HCT116 (cell line): ENCODE data around the gene RHCE. TPM values are rescaled to one million over a fixed set of nuclear protein-coding genes. Genes with fewer than 3 reads are reported as not detected.
A peak's percentile ranks its signal among the peaks of the same experiment; 100 is the strongest.

Experiments
- ATAC-seq: fragments of 200-7000 bp; cut with Tn5 transposase; 2 replicates; pipeline ENCODE4 v1.9.1; 2020; ENCODE audit warnings: mild to moderate bottlenecking, moderate library complexity
- BruUV-seq: library from RNA; stranded (reverse); fragments of 400-500 nt; replicated peaks from 2 replicates; lab custom pipeline; 2021; lab: Mats Ljungman, UMichigan
- CTCF ChIA-PET: fragments of 300-600 bp; sonication (Branson Sonifier 250); formaldehyde crosslinking; loops from one replicate; lab custom pipeline; 2021; ENCODE audit warnings: antibody characterized with exemption; lab: Charles Lee
- POLR2A ChIA-PET: fragments of 300-600, 350-600 bp; sonication (Branson Sonifier 250); formaldehyde crosslinking; loops from one replicate; lab custom pipeline; 2021; ENCODE audit warnings: antibody characterized with exemption; lab: Charles Lee
- RAD21 ChIA-PET, 2 experiments: fragments of 300-600 bp; sonication (Branson Sonifier 250); formaldehyde crosslinking; loops; one replicate each; lab custom pipeline; 2023; ENCODE audit warnings: low total read pairs in 2 of 2; ENCODE audit not compliant: uncharacterized antibody in 2 of 2, unreplicated experiment in 2 of 2, low non-redundant PET in 1 of 2; lab: Charles Lee
- DNase-seq: peaks from one replicate; pipeline ENCODE4 v3.0.0-alpha.2; 2010; ENCODE audit warnings: low read depth, low spot score
- H2AFZ ChIP-seq: fragments of 200-600 bp; shearing (Covaris generic), sonication (generic); 2 replicates; pipeline ENCODE4 v1.6.1; 2017; ENCODE audit warnings: low read depth, mixed run types, mixed read lengths, antibody characterized with exemption, low read length; ENCODE audit not compliant: poor library complexity, severe bottlenecking
- H3K27ac ChIP-seq: 2 replicates; pipeline ENCODE4 v1.5.1; 2012; ENCODE audit warnings: low read depth, low read length
- H3K27me3 ChIP-seq: fragments of 200-600 bp; sonication (generic); 2 replicates; pipeline ENCODE4 v1.6.1; 2016; ENCODE audit warnings: mixed run types, low read length, mixed read lengths; ENCODE audit not compliant: insufficient read depth
- H3K36me3 ChIP-seq, 2 experiments: fragments of 200-500 bp in 1 of 2; fragments of 200-600 bp in 1 of 2; sonication (Bioruptor generic) in 1 of 2; sonication (generic) in 1 of 2; 2 replicates each; pipeline versions ENCODE4 v1.5.1 to v1.6.1; 2014 to 2016; ENCODE audit warnings: low read length in 2 of 2, inconsistent platforms in 1 of 2, mixed read lengths in 1 of 2, mixed run types in 1 of 2; ENCODE audit not compliant: insufficient read depth in 2 of 2, control insufficient read depth in 1 of 2
- H3K4me1 ChIP-seq, 2 experiments: fragments of 200-600 bp in 1 of 2; sonication (generic) in 1 of 2; 2 replicates each; pipeline versions ENCODE4 v1.5.1 to v1.6.1; 2012 to 2017; ENCODE audit warnings: low read length in 2 of 2, inconsistent platforms in 1 of 2, mild to moderate bottlenecking in 1 of 2, mixed read lengths in 1 of 2, mixed run types in 1 of 2, moderate library complexity in 1 of 2; ENCODE audit not compliant: insufficient read depth in 2 of 2, control insufficient read depth in 1 of 2
- H3K4me2 ChIP-seq: fragments of 200-600 bp; sonication (generic); 2 replicates; pipeline ENCODE4 v1.6.1; 2017; ENCODE audit warnings: mixed run types, low read length, mixed read lengths
- H3K4me3 ChIP-seq, 2 experiments: fragments of 200-600 bp in 1 of 2; sonication (generic) in 1 of 2; replicated peaks in 1 of 2; 2 replicates each; pipeline ENCODE4 v1.5.1; 2011 to 2016; ENCODE audit warnings: low read length in 2 of 2, control low read depth in 1 of 2, low read depth in 1 of 2, mild to moderate bottlenecking in 1 of 2, mixed read lengths in 1 of 2, mixed run types in 1 of 2
- H3K79me2 ChIP-seq: fragments of 200-600 bp; sonication (generic); 2 replicates; pipeline ENCODE4 v1.6.1; 2017; ENCODE audit warnings: mild to moderate bottlenecking, mixed run types, low read length, moderate library complexity, mixed read lengths; ENCODE audit not compliant: insufficient read depth
- H3K9ac ChIP-seq: fragments of 200-600 bp; sonication (generic); 2 replicates; pipeline ENCODE4 v1.6.1; 2016; ENCODE audit warnings: low read length, mixed read lengths
- H3K9me2 ChIP-seq: fragments of 200-600 bp; sonication (generic), shearing (Covaris generic); 2 replicates; pipeline ENCODE4 v1.6.1; 2017; ENCODE audit warnings: mixed run types, mild to moderate bottlenecking, moderate library complexity; ENCODE audit not compliant: insufficient read depth
- H3K9me3 ChIP-seq, 2 experiments: fragments of 200-500 bp in 1 of 2; fragments of 200-600 bp in 1 of 2; sonication (Bioruptor generic) in 1 of 2; sonication (generic) in 1 of 2; 2 replicates each; pipeline ENCODE4 v1.6.1; 2014 to 2017; ENCODE audit warnings: low read length in 2 of 2, mixed read lengths in 2 of 2, inconsistent platforms in 1 of 2, low read depth in 1 of 2, mild to moderate bottlenecking in 1 of 2, mixed run types in 1 of 2, moderate library complexity in 1 of 2; ENCODE audit not compliant: control insufficient read depth in 1 of 2, insufficient read depth in 1 of 2
- H4K20me1 ChIP-seq: fragments of 200-600 bp; sonication (generic), shearing (Covaris generic); 2 replicates; pipeline ENCODE4 v1.6.1; 2017; ENCODE audit warnings: mixed run types, mild to moderate bottlenecking, moderate library complexity; ENCODE audit not compliant: insufficient read depth
- CBX3 ChIP-seq: IDR thresholded peaks from 2 replicates; pipeline ENCODE4 v1.6.1; 2012; ENCODE audit warnings: low read depth
- CEBPB ChIP-seq: IDR thresholded peaks from 2 replicates; pipeline ENCODE4 v1.6.1; 2012; ENCODE audit warnings: low read depth
- CTCF ChIP-seq, 3 experiments: fragments of 200-600 bp in 1 of 3; sonication (generic) in 1 of 3; IDR thresholded peaks in 2 of 3; conservative IDR thresholded peaks in 1 of 3; 2 replicates each; pipeline ENCODE4 v1.5.1; 2012 to 2017; ENCODE audit warnings: low read depth in 2 of 3, low read length in 2 of 3, antibody characterized with exemption in 1 of 3, borderline replicate concordance in 1 of 3, control low read depth in 1 of 3, mild to moderate bottlenecking in 1 of 3, mixed read lengths in 1 of 3, mixed run types in 1 of 3, moderate library complexity in 1 of 3; ENCODE audit not compliant: insufficient read depth in 1 of 3
- EGR1 ChIP-seq: IDR thresholded peaks from 2 replicates; pipeline ENCODE4 v1.6.1; 2012; ENCODE audit warnings: low read depth
- ELF1 ChIP-seq: IDR thresholded peaks from 2 replicates; pipeline ENCODE4 v1.6.1; 2012; ENCODE audit warnings: low read depth, borderline replicate concordance
- EZH2 ChIP-seq: fragments of 200-600 bp; sonication (generic); IDR thresholded peaks from 2 replicates; pipeline ENCODE4 v1.6.1; 2017; ENCODE audit warnings: antibody characterized with exemption, mixed run types
- FOSL1 ChIP-seq: IDR thresholded peaks from 2 replicates; pipeline ENCODE4 v1.6.1; 2012; ENCODE audit warnings: low read depth
- POLR2A ChIP-seq: IDR thresholded peaks from 2 replicates; pipeline ENCODE4 v1.7.0; 2011; ENCODE audit warnings: borderline replicate concordance; ENCODE audit not compliant: insufficient read depth, insufficient read length; ENCODE audit errors: extremely low read depth
- SIN3A ChIP-seq: IDR thresholded peaks from 2 replicates; pipeline ENCODE4 v1.6.1; 2012; ENCODE audit warnings: low read depth
- YY1 ChIP-seq: IDR thresholded peaks from 2 replicates; pipeline ENCODE4 v1.6.1; 2011; ENCODE audit warnings: low read length, low read depth, moderate library complexity, mild to moderate bottlenecking; ENCODE audit not compliant: insufficient replicate concordance; ENCODE audit errors: extremely low read depth
- ZFX ChIP-seq: fragments of 450-650 bp; IDR thresholded peaks from 2 replicates; pipeline ENCODE4 v1.6.1; 2017
- ZNF274 ChIP-seq: fragments of 200-500 bp; sonication (Bioruptor generic); IDR thresholded peaks from 2 replicates; pipeline ENCODE4 v1.6.1; 2014; ENCODE audit warnings: mild to moderate bottlenecking, low read depth, low read length, inconsistent platforms
- intact Hi-C: fragments of 100-400 bp; cut with micrococcal nuclease; formaldehyde crosslinking; loops from 2 replicates; pipeline ENCODE4 v1.10.0; 2022
- total RNA-seq: library from RNA; stranded (reverse); gene quantifications from one replicate; pipeline ENCODE4 v1.2.1, GENCODE V29; 2021; ENCODE audit not compliant: unreplicated experiment
- TF ChIP-seq, protein P1 (sequence below): IDR thresholded peaks from 2 replicates; pipeline ENCODE4 v1.6.1; 2012; ENCODE audit warnings: low read depth
- TF ChIP-seq, protein P2 (sequence below): IDR thresholded peaks from 2 replicates; pipeline ENCODE4 v1.6.1; 2012
- TF ChIP-seq, protein P3 (sequence below): IDR thresholded peaks from 2 replicates; pipeline ENCODE4 v1.6.1; 2012

Gene RHCE
- total RNA-seq, 1 experiment from 2014 or later = 0.64 TPM

DNA sequence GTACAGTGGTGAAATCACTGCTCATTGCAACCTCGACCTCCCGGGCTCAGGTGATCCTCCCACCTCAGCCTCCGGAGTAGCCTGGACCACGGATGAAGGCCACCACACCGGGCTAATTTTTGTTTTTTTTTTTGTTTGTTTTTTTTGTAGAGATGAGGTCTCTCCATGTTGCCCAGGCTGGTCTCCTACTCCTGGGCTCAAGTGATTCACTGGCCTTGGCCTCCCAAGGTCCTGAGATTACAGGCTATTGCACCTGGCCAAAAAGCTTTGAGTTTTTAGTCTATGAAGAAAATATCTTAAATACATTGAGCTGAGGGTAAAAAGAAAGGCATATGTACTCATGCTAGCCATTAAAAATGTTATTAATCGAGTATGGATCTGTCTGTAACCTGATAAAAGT lies 78.9 kb downstream of the RHCE start (continued):
- TF ChIP-seq, protein P1, sequence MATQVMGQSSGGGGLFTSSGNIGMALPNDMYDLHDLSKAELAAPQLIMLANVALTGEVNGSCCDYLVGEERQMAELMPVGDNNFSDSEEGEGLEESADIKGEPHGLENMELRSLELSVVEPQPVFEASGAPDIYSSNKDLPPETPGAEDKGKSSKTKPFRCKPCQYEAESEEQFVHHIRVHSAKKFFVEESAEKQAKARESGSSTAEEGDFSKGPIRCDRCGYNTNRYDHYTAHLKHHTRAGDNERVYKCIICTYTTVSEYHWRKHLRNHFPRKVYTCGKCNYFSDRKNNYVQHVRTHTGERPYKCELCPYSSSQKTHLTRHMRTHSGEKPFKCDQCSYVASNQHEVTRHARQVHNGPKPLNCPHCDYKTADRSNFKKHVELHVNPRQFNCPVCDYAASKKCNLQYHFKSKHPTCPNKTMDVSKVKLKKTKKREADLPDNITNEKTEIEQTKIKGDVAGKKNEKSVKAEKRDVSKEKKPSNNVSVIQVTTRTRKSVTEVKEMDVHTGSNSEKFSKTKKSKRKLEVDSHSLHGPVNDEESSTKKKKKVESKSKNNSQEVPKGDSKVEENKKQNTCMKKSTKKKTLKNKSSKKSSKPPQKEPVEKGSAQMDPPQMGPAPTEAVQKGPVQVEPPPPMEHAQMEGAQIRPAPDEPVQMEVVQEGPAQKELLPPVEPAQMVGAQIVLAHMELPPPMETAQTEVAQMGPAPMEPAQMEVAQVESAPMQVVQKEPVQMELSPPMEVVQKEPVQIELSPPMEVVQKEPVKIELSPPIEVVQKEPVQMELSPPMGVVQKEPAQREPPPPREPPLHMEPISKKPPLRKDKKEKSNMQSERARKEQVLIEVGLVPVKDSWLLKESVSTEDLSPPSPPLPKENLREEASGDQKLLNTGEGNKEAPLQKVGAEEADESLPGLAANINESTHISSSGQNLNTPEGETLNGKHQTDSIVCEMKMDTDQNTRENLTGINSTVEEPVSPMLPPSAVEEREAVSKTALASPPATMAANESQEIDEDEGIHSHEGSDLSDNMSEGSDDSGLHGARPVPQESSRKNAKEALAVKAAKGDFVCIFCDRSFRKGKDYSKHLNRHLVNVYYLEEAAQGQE = no peak
- TF ChIP-seq ZNF274 = no peak
- no peak for TF ChIP-seq EZH2
- no peak for TF ChIP-seq FOSL1

GRCh38 chr1:25338986-25339385 lies 81.6 kb downstream of the RHCE start:
- peak overlapping the region; percentile 83 to 91 for H3K4me3 ChIP-seq
- no peaks in the 10 kb centered on the region for H3K9me3 ChIP-seq
- intact Hi-C loops = no loop called here
- H3K79me2 ChIP-seq = peaks cover 48% of the 10 kb centered on the region
- no peaks in the 10 kb centered on the region for H3K27me3 ChIP-seq
- no TSS peak for BruUV-seq
- H2AFZ ChIP-seq = no peak overlapping the region
- RAD21 ChIA-PET = no interaction called here
- H3K9me2 ChIP-seq = no peaks in the 10 kb centered on the region
- H3K4me2 ChIP-seq = peak overlapping the region; percentile 89
- POLR2A ChIA-PET = no interaction called here
- no peaks in the 10 kb centered on the region for H3K36me3 ChIP-seq
- no peak for ATAC-seq
- H3K27ac ChIP-seq = peak overlapping the region; percentile 97
- H3K9ac ChIP-seq = peak overlapping the region; percentile 87
- peaks cover 16 to 19% of the 10 kb centered on the region in 2 experiments for H3K4me1 ChIP-seq
- no peaks in the 10 kb centered on the region for H4K20me1 ChIP-seq
- DNase-seq = no peak
- CTCF ChIA-PET = no interaction called here
- TF ChIP-seq, protein P2, sequence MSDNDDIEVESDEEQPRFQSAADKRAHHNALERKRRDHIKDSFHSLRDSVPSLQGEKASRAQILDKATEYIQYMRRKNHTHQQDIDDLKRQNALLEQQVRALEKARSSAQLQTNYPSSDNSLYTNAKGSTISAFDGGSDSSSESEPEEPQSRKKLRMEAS = no peak
- TF ChIP-seq ELF1 = no peak
- TF ChIP-seq YY1 = no peak
- no peak for TF ChIP-seq POLR2A
- TF ChIP-seq CBX3 = no peak
- no peak for TF ChIP-seq EGR1
- TF ChIP-seq CTCF (IDR thresholded peaks at IDR 0.05 in 2 of 3, conservative IDR thresholded peaks at IDR 0.05 in 1 of 3; ENCODE audit: borderline replicate concordance in 1 of 3, insufficient read depth in 1 of 3, low read depth in 2 of 3, low read length in 2 of 3) = no peak
- TF ChIP-seq ZFX = no peak
- TF ChIP-seq SIN3A = no peak
- no peak for TF ChIP-seq CEBPB
- TF ChIP-seq, protein P1 = no peak
- TF ChIP-seq, protein P3, sequence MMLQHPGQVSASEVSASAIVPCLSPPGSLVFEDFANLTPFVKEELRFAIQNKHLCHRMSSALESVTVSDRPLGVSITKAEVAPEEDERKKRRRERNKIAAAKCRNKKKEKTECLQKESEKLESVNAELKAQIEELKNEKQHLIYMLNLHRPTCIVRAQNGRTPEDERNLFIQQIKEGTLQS = no peak
- no peak for TF ChIP-seq FOSL1
